GM19023 (cell line): Measurements from ENCODE around the gene AGBL4.
"Not testable (repeated sequence)": the region's sequence is repeated elsewhere in the genome, so short reads cannot be mapped to it uniquely, and the experiment has no call there.

ENCODE experiments used
- ATAC-seq: cut with Tn5 transposase; IDR thresholded peaks from one replicate; pipeline ENCODE4 v1.9.1; 2021; ENCODE audit warnings: mild to moderate bottlenecking, moderate library complexity; ENCODE audit not compliant: unreplicated experiment

AGBL4 gene

GRCh38 chr1:48523558-48523957, 1500.2 kb downstream of the AGBL4 start:
- ATAC-seq: no peak

- not testable (repeated sequence) for ATAC-seq
These were observed 1503.9 kb downstream of the AGBL4 start for GRCh38 chr1:48519896-48520295.

GRCh38 chr1:48506870-48507269, 1516.9 kb downstream of the AGBL4 start:
- ATAC-seq: no peak

- no peak for ATAC-seq
These were observed 1523.0 kb downstream of the AGBL4 start for GRCh38 chr1:48500541-48501450.

- no peak for ATAC-seq
These were observed 1524.5 kb downstream of the AGBL4 start for GRCh38 chr1:48499211-48499735.

- ATAC-seq: peak; percentile 87
These were observed 1525.5 kb downstream of the AGBL4 start for GRCh38 chr1:48498096-48498791.

- no peak for ATAC-seq
These were observed 1527.8 kb downstream of the AGBL4 start for GRCh38 chr1:48495911-48496310.

- ATAC-seq: no peak
These were observed 1528.6 kb downstream of the AGBL4 start for GRCh38 chr1:48495166-48495565.

- ATAC-seq: no peak
These were observed 1529.6 kb downstream of the AGBL4 start for GRCh38 chr1:48493970-48494769.

GRCh38 chr1:48493041-48493440, 1530.7 kb downstream of the AGBL4 start:
- no peak for ATAC-seq

- ATAC-seq: no peak
These were observed 1531.4 kb downstream of the AGBL4 start for GRCh38 chr1:48492392-48492791.

GRCh38 chr1:48488721-48489120, 1535.0 kb downstream of the AGBL4 start:
- no peak for ATAC-seq
